SK-MEL-5 (cell line): ENCODE data around the gene PRELID2. TPM values are rescaled to one million over a fixed set of nuclear protein-coding genes. Genes with fewer than 3 reads are reported as not detected.
"Not testable (repeated sequence)": the region's sequence is repeated elsewhere in the genome, so short reads cannot be mapped to it uniquely, and the experiment has no call there.

Experiments
- DNase-seq: peaks from one replicate; pipeline ENCODE4 v3.0.0-alpha.2; 2016; ENCODE audit warnings: low read depth, low spot score
- in situ Hi-C: cut with HindIII; loops from 2 replicates; pipeline ENCODE4 v1.10.0; 2016; ENCODE audit warnings: low sequenced_read_pairs, high pct_unique_total_duplicates, low pct_unique_long_range_greater_than_20kb
- total RNA-seq: library from RNA; depleted of rRNA; stranded (reverse); fragments of >200 nt; shearing (Covaris generic); gene quantifications from 2 replicates; pipeline ENCODE4 v1.2.3, GENCODE V29; 2014

The PRELID2 gene
- total RNA-seq, 1 experiment from 2014 or later: 22.6 TPM

DNA sequence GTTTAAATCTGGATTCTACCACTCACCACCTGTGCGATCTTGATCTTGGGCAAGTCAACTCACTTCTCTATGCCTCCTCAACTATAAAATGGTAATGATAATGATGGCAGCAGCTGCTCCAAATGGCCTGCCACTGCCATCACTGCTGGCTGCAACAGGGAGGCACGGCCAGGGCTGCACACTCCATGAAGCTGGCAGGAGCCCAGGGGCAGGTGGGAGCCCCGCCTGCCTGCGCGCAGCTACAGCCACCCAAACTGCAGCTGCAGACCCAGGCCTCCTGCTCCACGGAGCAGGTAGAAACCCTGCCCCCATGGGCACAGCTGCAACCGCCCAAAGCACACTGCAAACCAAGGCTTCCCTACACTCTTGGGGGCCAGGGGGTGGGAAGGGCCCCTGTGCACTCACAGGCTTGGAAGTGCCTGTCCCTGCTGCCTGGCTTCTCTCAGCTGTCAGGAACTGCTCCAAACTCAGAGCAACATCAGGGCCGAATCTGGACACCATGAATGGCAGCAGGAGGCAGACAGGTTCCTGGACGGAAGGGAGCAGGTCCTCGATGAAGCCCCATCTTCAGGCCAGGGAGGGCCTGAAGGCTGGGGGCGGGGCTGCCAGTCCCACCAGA, 57.6 kb downstream of the PRELID2 start:
- no peak for DNase-seq
- in situ Hi-C loops: no loop called here

DNA sequence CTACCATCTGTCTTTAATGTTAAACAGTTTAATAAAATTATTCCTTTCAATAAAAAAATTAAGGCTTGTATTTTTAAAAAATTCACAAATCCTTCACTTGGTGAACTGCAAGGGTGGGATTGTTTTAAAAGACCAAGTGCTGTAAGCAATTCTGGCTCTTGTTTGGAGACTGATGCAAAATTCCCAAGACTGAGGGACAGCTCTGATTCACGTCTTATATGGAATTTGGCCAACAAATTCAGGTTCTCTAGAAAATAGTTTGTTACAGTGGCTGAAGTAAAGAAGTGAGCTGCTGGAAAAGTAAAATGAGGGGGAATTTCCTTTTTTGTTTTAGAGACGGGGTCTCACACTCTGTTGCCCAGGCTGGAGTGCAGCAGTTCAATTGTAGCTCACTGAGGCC, 58.3 kb downstream of the PRELID2 start:
- DNase-seq: no peak
- in situ Hi-C loops: no loop called here

DNA sequence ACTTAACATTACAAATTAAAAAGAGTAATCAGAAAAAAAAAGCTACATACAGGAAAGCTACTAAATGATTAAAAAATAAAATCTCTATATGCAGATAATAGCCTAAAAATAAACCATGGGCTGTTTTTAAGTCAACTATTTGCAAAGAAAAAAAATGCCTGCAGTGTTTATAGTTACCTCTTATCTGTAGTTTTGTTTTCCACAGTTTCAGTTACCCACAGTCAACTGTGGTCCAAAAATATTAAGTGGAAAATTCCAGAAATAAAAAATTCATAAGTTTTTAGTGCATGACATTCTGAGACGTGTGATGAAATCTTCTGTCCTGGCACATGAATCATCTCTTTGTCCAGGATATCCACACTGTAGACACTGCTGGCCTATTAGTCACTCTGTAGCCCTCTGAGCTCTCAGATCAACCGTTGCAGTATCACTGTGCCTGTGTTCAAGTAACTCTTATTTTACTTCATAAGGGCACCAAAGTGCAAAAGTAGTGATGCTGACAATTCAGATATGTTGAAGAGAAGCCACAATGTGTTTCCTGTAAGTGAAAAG, 59.2 kb downstream of the PRELID2 start:
- in situ Hi-C loops: no loop called here
- DNase-seq: peak; percentile 95

- in situ Hi-C loops: no loop called here
- peak; percentile 11 for DNase-seq
Observed at GRCh38 chr5:145775411-145775810, 59.7 kb downstream of the PRELID2 start.

- DNase-seq: no peak
- in situ Hi-C loops: no loop called here
Observed at GRCh38 chr5:145774442-145774841, 60.7 kb downstream of the PRELID2 start.

DNA sequence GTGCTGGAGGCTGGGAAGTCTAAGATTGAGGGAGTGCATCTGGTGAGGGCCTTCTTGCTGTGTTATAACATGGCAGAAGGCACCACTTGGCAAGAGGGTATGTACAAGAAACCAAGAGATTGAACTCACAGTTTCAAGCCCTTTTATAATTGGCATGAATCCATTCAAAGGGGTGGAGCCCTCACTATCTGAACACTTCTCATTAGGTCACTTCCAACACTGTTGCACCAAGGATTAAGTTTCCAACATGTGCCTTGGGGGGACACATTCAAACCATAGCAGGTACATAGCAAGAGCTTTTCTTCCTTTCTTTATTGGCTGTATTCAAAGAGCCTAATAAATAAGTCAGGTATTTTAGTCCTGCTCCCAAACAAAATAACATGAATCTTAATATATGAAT, 62.7 kb downstream of the PRELID2 start:
- no peak for DNase-seq
- in situ Hi-C loops: no loop called here

- in situ Hi-C loops: no loop called here
- no peak for DNase-seq
Observed at GRCh38 chr5:145768863-145769262, 66.3 kb downstream of the PRELID2 start.

DNA sequence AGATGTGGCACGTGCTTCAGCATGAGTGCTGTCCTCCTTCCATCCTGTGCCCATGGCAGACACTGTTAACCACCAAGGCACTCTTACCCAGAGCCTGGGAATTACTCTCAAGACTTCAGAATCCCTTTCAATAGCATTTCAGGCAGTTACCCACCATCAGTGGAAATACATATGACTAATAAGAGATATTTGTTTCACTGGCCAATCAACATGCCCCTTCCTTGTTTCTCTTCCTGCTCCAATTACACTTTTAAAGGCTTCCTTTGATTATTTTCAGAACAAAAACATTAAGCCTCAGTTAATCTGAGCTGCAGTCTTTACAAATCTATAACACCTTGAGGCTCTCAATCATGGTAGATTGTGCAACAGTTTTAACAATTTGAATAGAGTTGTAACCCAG, 70.8 kb downstream of the PRELID2 start:
- no peak for DNase-seq
- in situ Hi-C loops: no loop called here

- in situ Hi-C loops: no loop called here
- DNase-seq: no peak
Observed at GRCh38 chr5:145762833-145763232, 72.3 kb downstream of the PRELID2 start.

DNA sequence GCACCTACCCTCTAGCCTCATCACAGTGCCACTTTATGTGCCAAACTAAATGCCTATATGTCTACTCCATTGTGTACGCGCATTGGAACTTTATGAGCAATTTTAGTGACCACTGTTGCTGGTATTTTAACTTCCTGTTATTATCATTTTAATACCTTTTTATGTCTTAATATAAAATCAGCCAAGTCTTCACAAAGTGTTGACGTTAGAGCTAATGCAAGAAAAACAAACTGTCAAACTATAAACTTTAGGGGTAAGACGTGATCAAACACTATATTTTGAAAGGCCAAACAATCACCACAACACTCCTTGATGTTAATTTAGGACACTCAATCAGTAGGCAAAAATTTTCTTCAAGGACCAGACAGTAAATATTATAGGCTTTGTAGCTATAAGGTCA, 73.9 kb downstream of the PRELID2 start:
- no peak for DNase-seq
- in situ Hi-C loops: no loop called here

GRCh38 chr5:145760660-145761059, 74.5 kb downstream of the PRELID2 start:
- DNase-seq: no peak
- in situ Hi-C loops: no loop called here

GRCh38 chr5:145752947-145753346, 82.2 kb downstream of the PRELID2 start:
- in situ Hi-C loops: no loop called here
- no peak for DNase-seq

DNA sequence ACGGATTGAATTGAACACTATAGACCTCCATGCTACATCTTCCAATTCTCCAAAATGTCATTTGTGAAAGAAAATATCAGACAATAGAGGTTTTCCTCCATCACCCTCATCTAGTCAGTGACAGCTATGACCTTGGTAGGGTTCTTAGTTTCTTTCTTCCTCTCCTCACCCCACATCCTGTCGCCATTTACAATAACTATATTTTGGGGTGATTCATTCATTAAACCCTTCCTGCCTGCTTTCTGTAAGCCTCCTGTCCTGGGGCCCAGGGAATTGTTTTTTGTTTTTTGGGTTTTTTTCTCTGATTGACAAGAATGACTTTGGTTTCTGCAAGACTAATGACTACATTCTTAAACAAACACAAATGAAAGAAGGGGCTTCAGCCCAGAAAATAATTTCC, 82.6 kb downstream of the PRELID2 start:
- in situ Hi-C loops: no loop called here

GRCh38 chr5:145750199-145750598, 84.9 kb downstream of the PRELID2 start:
- in situ Hi-C loops: no loop called here
- DNase-seq: no peak

More for the DNA sequence above, 82.6 kb downstream of the PRELID2 start:
- DNase-seq: no peak

DNA sequence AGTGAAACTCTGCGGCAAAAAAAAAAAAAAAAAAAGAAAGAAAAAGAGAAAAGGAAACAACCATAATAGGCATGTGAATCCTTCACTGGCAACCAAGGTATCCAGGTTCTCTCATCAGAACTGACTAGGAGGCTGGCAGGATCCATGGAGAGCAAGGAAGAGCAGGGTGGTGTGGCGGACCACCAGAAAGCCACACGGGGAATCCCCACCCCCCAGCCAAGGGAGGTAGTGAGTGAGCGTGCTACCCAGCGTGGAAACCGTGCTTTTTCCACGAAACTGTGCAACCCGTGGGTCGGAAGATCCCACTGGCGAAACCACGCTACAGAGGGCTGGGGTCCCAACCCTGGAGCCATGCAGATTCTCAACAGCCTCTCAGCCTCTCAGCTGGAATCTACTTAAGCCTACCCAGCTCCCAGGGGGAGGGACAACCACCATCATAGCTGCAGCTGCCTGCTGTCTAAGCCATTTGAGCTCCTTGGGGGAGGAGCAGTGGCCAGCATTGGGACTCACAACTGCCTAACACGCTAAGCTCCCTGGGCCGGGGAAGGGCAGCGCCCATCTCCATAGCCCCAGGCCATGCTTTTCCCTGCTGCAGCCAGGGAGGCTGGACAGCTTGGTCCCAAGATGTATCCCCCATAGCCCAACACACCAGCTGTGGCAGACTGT, 91.6 kb downstream of the PRELID2 start:
- in situ Hi-C loops: no loop called here
- no peak for DNase-seq

DNA sequence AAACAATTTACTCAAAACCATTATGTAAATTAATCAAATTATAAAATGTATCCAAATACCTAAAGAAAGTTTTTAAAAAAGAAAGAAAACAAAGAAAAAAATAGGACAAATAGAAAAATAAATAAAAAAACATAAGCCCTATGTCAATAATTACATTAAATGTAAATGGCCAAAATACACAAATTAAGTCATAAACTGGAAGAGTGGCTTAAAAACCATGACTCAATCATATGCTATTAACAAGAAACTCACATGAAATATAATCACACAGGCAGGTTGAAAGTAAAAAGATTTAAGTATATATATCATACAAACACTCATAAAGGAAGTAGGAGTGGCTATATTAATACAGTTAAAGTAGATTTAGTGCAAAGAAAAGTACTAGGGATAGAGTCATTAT, 95.3 kb downstream of the PRELID2 start:
- no peak for DNase-seq
- in situ Hi-C loops: no loop called here

DNA sequence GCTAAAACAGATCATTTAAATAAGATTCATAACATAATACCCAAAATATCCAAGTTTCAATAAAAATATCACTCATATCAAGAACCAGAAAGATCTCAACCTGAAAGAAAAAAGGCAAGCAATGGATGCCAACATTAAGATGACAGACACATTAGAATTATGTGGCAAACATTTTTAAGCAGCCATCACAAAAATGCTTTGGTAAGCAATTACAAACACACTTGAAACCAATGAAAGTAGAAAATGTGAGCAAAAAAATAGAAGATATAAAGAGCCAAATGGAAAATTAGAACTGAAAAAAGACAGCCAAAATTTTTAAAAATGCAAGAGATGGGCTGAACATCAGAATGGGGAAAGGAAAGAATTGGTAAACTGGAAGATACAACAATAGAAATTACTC, 96.9 kb downstream of the PRELID2 start:
- in situ Hi-C loops: no loop called here
- no peak for DNase-seq

GRCh38 chr5:145737578-145737977, 97.6 kb downstream of the PRELID2 start:
- in situ Hi-C loops: no loop called here
- DNase-seq: no peak

DNA sequence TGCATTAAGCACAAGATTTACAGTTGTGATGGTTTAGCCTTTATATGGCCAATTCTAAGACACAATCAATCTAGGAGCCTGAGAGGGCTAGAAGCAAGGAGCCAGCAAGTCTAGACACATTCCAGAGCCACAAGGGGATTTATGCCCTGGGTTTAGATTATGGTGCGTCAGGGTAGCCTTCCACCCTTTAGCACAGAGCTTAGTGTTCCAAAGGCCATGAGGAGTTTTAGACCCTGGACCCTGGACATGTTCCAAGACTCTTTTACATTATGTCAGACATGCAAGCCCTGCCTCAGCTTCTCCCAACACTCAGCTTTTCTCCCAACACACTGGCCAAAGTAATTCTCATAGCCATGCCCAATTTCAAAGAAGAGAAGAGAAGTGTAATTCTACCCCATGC, 105.2 kb downstream of the PRELID2 start:
- in situ Hi-C loops, DNase-seq: not testable (repeated sequence)
